K562 (cell line): Measurements from ENCODE around the gene HYAL3.

Experiments used
- CBX5 ChIP-seq: IDR thresholded peaks from 2 replicates; pipeline ENCODE4 v1.6.1; 2014; ENCODE audit warnings: low read depth, borderline replicate concordance
- CBX8 ChIP-seq: fragments of 200-600 bp; sonication (generic); IDR thresholded peaks from 2 replicates; pipeline ENCODE4 v1.6.1; 2012; ENCODE audit warnings: borderline replicate concordance, mixed run types, low read depth, mild to moderate bottlenecking, moderate library complexity, mixed read lengths, low read length, control low read depth, inconsistent platforms; ENCODE audit not compliant: poor library complexity, severe bottlenecking; ENCODE audit errors: extremely low read depth
- CTCF ChIP-seq, 3 experiments: IDR thresholded peaks in 2 of 3; conservative IDR thresholded peaks in 1 of 3; 2 replicates each; pipeline ENCODE4 v1.5.1; 2011 to 2012; ENCODE audit warnings: low read length in 3 of 3, mild to moderate bottlenecking in 3 of 3, control low read depth in 2 of 3, improper control_type of control experiment in 1 of 3, inconsistent platforms in 1 of 3, low read depth in 1 of 3, mixed read lengths in 1 of 3, moderate library complexity in 1 of 3; ENCODE audit not compliant: insufficient read depth in 2 of 3
- FOXK2 ChIP-seq, 2 experiments: fragments of 450-650 bp; IDR thresholded peaks in 1 of 2; conservative IDR thresholded peaks in 1 of 2; 2 replicates each; pipeline ENCODE4 v1.6.1; 2016; ENCODE audit warnings: low read depth in 2 of 2, mild to moderate bottlenecking in 1 of 2
- HDAC8 ChIP-seq: fragments of 450-650 bp; IDR thresholded peaks from 2 replicates; pipeline ENCODE4 v1.6.1; 2016; ENCODE audit warnings: mild to moderate bottlenecking, missing genetic modification characterization, moderate library complexity, missing compliant biosample characterization
- POLR2A ChIP-seq: fragments of 450-650 bp; conservative IDR thresholded peaks from 2 replicates; pipeline ENCODE4 v1.6.1; 2016
- POLR2G ChIP-seq: fragments of 200-400 bp; formaldehyde crosslinking; IDR thresholded peaks from 2 replicates; pipeline ENCODE4 v1.6.1; 2017; ENCODE audit warnings: low read depth, mild to moderate bottlenecking, antibody characterized with exemption, low read length, moderate library complexity
- SRF ChIP-seq, 2 experiments: fragments of 250-450, 450-650 bp in 1 of 2; sonication (Bioruptor Pico) in 1 of 2; sonication (generic) in 1 of 2; formaldehyde crosslinking; IDR thresholded peaks; 2 replicates each; pipeline versions ENCODE4 v1.5.0 to v1.5.1; 2020 to 2022; ENCODE audit warnings: mild to moderate bottlenecking in 1 of 2, missing genetic modification reagents in 1 of 2
- ZNF212 ChIP-seq: fragments of 450-650 bp; formaldehyde crosslinking; IDR thresholded peaks from 2 replicates; pipeline ENCODE4 v1.4.0; 2020; ENCODE audit warnings: mild to moderate bottlenecking

DNA sequence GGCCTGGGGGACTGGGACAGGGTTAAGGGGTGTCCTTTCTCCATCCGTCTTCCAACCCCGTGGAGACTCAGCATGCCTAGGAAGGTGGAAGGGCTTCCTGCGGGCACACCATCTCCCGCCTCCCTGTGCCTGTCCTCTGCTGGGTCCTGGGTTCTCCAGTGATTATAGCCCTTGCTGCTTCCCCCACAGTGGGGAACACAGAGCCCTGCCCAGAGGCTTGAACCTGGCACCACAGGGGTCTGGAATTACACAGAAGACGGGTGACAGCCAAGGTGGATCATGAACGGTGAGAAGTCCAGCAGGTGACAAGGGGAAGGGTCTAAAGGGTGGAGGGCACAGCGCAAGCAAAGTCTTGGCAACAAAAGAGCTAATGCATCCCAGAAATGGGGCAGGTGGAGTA lies 36.4 kb downstream of the HYAL3 start:
- TF ChIP-seq HDAC8 (tag) (no peak), POLR2G (no peak), FOXK2 (conservative IDR thresholded peaks at IDR 0.05 in 1 of 2, IDR thresholded peaks at IDR 0.05 in 1 of 2; ENCODE audit: low read depth in 2 of 2) (no peak), ZNF212 (CRISPR knock-in tag) (no peak), SRF (CRISPR knock-in tag; IDR thresholded peaks at IDR 0.05) (no peak), POLR2A (no peak), CBX5 (no peak), CTCF (IDR thresholded peaks at IDR 0.05 in 2 of 3, conservative IDR thresholded peaks at IDR 0.05 in 1 of 3; ENCODE audit: insufficient read depth in 2 of 3, low read depth in 1 of 3, low read length in 3 of 3) (no peak), CBX8 (no peak)
